Inflammatory macrophage treated with lipopolysaccharide for 1 hour (primary cell): Measurements from ENCODE around the gene CNTN5.

Source experiments
- DNase-seq, 2 donors: peaks; one replicate each; pipeline ENCODE4 v3.0.0-alpha.2; 2020 to 2022

CNTN5 gene

GRCh38 chr11:100133114-100133513 is 1112.4 kb downstream of the CNTN5 start:
- DNase-seq, result no peak

- no peak for DNase-seq
Observed at GRCh38 chr11:100141201-100141600, 1120.5 kb downstream of the CNTN5 start.

GRCh38 chr11:100151944-100152343 is 1131.2 kb downstream of the CNTN5 start:
- no peak for DNase-seq

GRCh38 chr11:100152766-100153165 is 1132.0 kb downstream of the CNTN5 start:
- DNase-seq, result no peak

- DNase-seq, result no peak
Observed at GRCh38 chr11:100163471-100163870, 1142.7 kb downstream of the CNTN5 start.

- no peak for DNase-seq
Observed at GRCh38 chr11:100174881-100175280, 1154.1 kb downstream of the CNTN5 start.

GRCh38 chr11:100176456-100176855 is 1155.7 kb downstream of the CNTN5 start:
- DNase-seq, result no peak

- no peak for DNase-seq
Observed at GRCh38 chr11:100177651-100178050, 1156.9 kb downstream of the CNTN5 start.

- no peak for DNase-seq
Observed at GRCh38 chr11:100182350-100182749, 1161.6 kb downstream of the CNTN5 start.

- DNase-seq, result no peak
Observed at GRCh38 chr11:100182927-100183326, 1162.2 kb downstream of the CNTN5 start.

- no peak for DNase-seq
Observed at GRCh38 chr11:100185588-100185987, 1164.8 kb downstream of the CNTN5 start.

GRCh38 chr11:100188137-100188783 is 1167.5 kb downstream of the CNTN5 start:
- no peak for DNase-seq

- no peak for DNase-seq
Observed at GRCh38 chr11:100190395-100190794, 1169.6 kb downstream of the CNTN5 start.

GRCh38 chr11:100192181-100192580 is 1171.4 kb downstream of the CNTN5 start:
- DNase-seq, result no peak

GRCh38 chr11:100203789-100204188 is 1183.0 kb downstream of the CNTN5 start:
- DNase-seq, result no peak

GRCh38 chr11:100205926-100206325 is 1185.2 kb downstream of the CNTN5 start:
- DNase-seq, result no peak

GRCh38 chr11:100208207-100208606 is 1187.5 kb downstream of the CNTN5 start:
- no peak for DNase-seq

- DNase-seq, result no peak
Observed at GRCh38 chr11:100214791-100215190, 1194.0 kb downstream of the CNTN5 start.

- DNase-seq, result no peak
Observed at GRCh38 chr11:100220801-100221200, 1200.1 kb downstream of the CNTN5 start.

- DNase-seq, result no peak
Observed at GRCh38 chr11:100221791-100222190, 1201.0 kb downstream of the CNTN5 start.

- no peak for DNase-seq
Observed at GRCh38 chr11:100224541-100225034, 1203.8 kb downstream of the CNTN5 start.

GRCh38 chr11:100229086-100229485 is 1208.3 kb downstream of the CNTN5 start:
- no peak for DNase-seq

- DNase-seq, result no peak
Observed at GRCh38 chr11:100232006-100232405, 1211.3 kb downstream of the CNTN5 start.

GRCh38 chr11:100235085-100235484 is 1214.3 kb downstream of the CNTN5 start:
- no peak for DNase-seq

GRCh38 chr11:100240025-100240539 is 1219.3 kb downstream of the CNTN5 start:
- DNase-seq, result no peak
